GM12892 (cell line): ENCODE measurements around the gene GALNTL6.
"Not testable (repeated sequence)": the region's sequence is repeated elsewhere in the genome, so short reads cannot be mapped to it uniquely, and the experiment has no call there.

ENCODE experiments used
- DNase-seq: peaks from one replicate; pipeline ENCODE4 v3.0.0; 2011; ENCODE audit not compliant: insufficient read length
- FAIRE-seq: peaks from 2 replicates; lab custom pipeline; 2011; peaks lifted over from hg19 to GRCh38; lab: Jason Lieb, UNC
- POLR2A ChIP-seq: IDR thresholded peaks from 2 replicates; pipeline ENCODE4 v1.6.1; 2011; ENCODE audit warnings: low read depth, low read length, control low read depth
- POLR2AphosphoS5 ChIP-seq: IDR thresholded peaks from 2 replicates; pipeline ENCODE4 v1.6.1; 2011; ENCODE audit warnings: low read depth, low read length, control low read depth
- TAF1 ChIP-seq: IDR thresholded peaks from 2 replicates; pipeline ENCODE4 v1.6.1; 2011; ENCODE audit warnings: low read depth, mild to moderate bottlenecking, control low read depth, low read length, borderline replicate concordance

The GALNTL6 gene

DNA sequence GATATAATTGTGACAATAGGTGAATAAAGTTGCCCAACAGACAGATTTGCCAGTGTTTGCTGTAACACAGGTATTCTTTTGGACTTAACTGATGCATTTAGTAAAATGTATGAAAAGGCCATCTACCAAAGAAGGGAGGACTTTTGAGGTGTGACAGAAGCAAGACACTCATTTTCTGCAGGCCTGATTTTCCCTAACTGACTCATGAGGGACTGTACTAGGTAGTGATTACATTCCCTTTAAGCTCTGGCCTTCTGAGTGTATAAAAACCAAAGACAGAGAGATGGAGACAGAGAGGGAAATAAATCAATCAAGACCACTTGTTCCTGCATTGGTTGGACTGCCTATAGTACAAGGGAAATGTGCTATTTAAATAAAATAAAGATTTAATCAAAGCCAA, 1204.6 kb downstream of the GALNTL6 start:
- DNase-seq, result no peak
- FAIRE-seq, result no peak
- TF ChIP-seq POLR2AphosphoS5 (no peak), POLR2A (no peak), TAF1 (no peak)

DNA sequence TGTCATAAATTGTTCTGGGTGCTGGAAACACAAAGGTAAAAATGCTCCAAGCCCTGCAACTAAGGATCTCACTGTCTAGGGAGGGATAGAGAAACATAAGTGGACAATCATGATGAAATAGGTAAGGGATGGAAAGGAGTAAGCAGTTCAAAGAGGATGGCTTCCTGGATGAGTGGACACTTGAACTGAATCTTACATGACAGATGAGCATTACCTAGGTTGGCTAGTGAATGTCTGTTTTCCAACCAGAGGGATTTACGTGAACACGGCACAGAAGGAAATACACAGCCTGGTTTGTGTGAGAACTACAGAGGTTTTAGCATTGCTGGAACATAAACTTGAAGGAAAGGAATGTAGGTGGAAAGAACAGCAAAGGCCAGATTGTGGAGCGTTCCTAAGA, 1205.2 kb downstream of the GALNTL6 start:
- no peak for FAIRE-seq
- DNase-seq, result no peak
- TF ChIP-seq TAF1 (no peak), POLR2A (no peak), POLR2AphosphoS5 (no peak)

DNA sequence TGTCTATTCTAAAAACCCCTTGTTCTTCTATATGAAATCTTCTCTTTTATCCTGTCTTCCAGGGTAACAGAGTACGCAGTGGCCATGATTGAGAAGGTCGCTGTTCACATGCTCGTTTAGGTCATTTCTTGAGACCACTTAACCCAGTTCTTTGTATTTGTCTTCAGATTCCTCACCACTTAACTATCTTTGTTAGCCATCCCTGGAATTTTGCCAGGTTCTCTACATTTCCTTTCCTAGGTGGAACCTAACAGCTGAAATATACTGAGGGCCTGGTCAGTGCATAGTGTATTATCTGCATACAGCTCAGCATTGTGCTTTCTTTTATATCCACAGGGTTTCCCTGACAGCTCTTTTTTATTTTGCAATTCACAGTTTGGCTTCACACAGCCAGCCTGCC, 1206.5 kb downstream of the GALNTL6 start:
- no peak for DNase-seq
- TF ChIP-seq POLR2AphosphoS5 (no peak), POLR2A (no peak), TAF1 (no peak)
- FAIRE-seq, result no peak

DNA sequence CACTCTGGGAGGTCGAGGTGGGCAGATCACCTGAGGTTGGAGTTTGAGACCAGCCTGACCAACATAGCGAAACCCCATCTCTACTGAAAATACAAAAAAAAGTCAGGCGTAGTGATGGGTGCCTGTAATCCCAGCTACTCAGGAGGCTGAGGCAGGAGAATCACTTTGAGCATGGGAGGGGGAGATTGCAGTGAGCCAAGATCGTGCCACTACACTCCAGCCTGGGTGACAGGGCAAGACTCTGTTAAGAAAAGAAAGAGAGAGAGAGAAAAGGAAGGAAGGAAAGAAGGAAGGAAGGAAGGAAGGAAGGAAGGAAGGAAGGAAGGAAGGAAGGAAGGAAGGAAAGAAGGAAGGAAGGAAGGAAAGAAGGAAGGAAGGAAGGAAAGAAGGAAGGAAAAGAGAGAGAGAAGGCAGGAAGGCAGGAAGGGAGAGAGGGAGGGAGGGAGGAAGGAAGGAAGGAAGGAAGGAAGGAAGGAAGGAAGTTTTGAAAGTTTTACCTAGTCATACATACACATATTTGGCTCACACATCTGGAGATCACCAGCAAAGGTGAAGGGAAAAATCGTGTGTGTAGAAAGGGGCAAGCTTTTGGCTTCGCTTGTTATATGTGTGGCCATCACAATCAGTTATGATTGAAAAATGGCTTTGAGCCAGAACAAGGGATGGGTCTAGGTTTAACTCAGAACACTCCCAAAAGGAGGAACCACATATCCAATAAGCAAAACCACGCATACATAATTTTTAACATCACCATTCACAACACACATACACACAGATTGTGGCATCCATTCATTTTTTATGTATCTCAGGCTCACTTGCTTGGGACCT, 1208.8 kb downstream of the GALNTL6 start:
- not testable (repeated sequence) for DNase-seq, FAIRE-seq

DNA sequence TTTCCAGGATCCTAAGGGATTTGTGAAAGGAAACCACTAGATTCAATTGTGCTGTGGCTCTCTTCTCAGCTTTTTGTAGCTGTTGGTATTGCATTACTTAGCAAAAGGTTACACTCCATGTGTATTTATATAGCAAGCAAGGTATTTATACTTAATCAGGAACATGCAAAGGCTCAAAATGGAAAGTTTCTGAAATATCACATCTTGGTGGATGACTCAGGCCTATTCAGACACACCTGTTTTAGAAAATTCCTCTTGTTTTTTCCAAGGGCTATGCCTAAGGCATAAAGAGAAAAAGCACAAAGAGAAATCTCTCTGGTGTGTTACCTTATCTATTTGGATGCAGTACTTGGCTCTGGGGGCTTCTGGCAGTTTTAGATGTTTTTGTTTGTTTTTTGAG, 1211.0 kb downstream of the GALNTL6 start:
- FAIRE-seq (no peak), DNase-seq (no peak)
- TF ChIP-seq TAF1 (no peak), POLR2AphosphoS5 (no peak), POLR2A (no peak)

DNA sequence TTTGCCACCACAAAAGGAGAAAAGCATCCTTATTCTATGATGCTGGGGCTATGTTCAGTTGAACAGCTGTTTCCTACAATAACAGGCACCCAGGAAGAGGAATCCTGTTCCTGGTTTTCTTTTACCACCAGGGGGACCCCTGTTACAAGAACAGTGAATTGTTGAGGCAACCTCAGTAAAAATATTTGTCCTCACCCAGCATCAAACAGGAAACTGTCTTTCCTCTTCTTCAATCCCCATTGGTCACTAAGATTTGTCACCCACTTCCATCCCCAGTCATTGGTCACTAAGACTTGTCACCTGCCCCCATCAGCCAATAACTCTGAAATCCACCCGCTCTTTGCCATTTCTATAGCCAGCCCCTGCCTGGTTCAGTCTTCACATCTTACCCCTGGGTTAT, 1211.9 kb downstream of the GALNTL6 start:
- FAIRE-seq (peak; percentile 77), DNase-seq (no peak)
- TF ChIP-seq POLR2AphosphoS5, result no peak
- TF ChIP-seq POLR2A, result no peak
- TF ChIP-seq TAF1, result no peak

DNA sequence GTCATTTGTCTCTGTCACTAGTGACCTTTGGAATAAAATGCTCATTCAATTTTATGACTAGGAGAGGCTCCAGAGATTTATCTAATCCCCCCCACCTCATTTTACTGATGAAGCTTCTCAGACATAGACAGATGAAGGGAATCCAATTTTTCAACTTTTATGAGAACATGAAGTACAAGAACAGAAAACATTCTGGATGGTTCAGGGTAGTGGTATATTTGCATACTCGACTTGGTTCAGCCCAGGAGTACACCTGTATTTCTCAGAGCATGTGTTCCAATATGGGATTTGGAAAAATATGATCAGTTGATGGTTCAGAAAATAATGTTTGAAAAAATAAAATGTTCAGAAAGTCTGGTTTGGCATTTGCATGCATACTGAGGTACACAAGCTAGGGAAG, 1224.0 kb downstream of the GALNTL6 start:
- no peak for DNase-seq
- no peak for TF ChIP-seq POLR2A
- no peak for FAIRE-seq

DNA sequence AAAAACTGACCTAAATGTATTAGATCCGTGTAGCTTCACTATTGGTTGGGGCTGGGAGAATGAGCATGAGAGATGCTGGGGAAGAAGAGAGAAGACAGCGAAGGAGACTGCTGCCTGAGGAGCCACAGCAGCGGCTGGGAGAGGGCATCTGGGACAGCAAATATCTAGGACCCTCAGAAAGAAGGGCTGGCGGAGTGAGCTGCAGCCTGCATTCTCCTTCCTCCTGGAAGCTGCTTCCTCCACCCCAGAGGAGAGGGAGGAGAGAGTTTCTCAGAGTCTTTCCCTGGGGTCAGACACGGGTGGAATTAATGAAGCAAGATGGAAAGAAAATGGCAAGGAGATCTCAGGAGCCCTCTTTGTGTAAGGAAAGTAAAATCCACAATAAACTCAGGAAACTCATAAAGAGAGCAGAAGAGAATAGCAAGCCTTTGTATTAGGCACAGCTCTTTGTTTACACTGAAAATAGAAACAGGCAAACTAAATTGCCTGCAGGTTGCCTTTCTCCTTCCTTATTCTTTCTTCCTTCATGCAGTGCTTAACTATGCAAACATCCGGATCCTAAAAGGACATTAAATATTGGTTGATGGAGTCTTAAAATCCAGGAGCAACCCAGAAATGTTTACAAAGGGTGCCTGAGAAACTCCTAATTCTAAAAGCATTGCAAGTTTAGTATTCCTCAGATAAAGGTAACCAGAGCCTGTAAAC, 1225.1 kb downstream of the GALNTL6 start:
- DNase-seq, result no peak
- no peak for TF ChIP-seq POLR2AphosphoS5
- TF ChIP-seq TAF1, result no peak
- no peak for TF ChIP-seq POLR2A
- no peak for FAIRE-seq

DNA sequence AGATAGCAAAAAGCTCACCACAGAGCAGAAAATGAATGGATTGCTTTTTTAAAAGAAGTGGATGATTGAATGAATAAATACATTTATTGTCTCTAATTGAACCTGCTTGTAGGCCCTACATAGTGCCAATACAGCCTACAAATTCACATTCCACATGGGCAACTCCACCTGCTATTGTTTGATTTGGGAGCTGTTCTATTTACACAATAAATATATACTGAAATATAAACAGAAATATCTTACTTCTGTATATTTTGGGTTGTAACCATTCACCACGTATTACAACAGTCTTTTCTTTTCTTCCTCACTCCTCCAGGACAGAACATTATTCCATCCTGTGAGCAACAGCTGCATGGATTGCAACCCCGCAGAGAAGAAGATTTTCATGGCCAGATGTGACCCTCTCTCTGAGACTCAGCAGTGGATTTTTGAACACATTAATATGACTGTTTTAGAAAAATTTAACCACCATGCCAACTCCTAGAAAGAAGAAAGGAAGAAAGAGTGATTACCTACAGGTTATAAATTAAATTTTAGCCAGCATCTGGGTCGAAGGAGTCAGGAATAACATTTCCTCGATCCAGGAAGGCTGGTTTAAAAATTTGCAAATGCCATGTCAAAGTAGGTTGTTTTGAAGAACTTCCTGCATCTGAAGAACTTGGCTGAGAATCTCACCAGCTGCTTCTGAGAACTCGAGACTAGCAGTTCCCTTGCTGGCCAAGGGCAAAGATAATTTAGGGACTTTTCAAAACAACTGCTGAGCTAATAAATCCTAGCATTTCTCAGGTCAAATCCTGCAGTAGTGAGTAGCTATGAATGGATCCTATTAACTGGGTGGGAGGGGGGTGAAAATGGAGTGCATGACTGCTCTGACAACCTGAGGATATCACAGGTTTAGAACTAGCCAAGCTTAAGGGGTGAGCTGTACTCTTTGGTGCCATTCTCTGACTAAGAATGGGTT, 1226.7 kb downstream of the GALNTL6 start:
- no peak for DNase-seq
- FAIRE-seq, result no peak
- no peak for TF ChIP-seq POLR2A
- TF ChIP-seq TAF1, result no peak
- TF ChIP-seq POLR2AphosphoS5, result no peak

DNA sequence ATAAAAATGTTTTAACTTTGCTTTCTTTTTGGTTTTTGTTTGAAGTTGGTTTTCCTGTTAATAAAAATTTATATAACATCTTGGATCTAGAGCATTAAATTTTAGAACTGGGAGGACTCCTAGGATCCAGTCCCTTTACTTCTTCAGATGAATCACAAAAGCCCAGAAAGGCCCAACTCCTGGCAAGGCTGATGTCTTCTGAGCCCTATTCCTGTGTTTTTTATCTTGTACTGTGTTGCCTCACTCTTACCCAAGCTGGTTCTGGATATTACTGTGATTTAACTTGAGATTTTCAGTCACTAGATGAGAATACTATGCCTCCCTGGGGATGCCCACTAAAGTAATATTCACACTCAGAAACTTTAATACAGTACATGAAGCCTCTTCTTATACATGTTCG, 1228.3 kb downstream of the GALNTL6 start:
- DNase-seq, result no peak
- FAIRE-seq, result no peak
- TF ChIP-seq POLR2A (no peak), POLR2AphosphoS5 (no peak), TAF1 (no peak)

DNA sequence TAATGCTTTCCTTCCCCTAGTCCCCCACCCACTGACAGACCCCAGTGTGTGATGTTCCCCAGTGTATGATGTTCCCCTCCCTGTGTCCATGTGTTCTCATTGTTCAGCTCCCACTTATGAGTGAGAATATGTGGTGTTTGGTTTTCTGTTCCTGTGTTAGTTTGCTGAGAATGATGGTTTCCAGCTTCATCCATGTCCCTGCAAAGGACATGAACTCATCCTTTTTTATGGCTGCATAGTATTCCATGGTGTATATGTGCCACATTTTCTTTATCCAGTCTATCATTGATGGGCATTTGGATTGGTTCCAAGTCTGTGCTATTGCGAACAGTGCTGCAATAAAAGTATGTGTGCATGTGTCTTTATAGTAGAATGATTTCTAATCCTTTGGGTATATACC, 1228.9 kb downstream of the GALNTL6 start:
- FAIRE-seq, DNase-seq: not testable (repeated sequence)

DNA sequence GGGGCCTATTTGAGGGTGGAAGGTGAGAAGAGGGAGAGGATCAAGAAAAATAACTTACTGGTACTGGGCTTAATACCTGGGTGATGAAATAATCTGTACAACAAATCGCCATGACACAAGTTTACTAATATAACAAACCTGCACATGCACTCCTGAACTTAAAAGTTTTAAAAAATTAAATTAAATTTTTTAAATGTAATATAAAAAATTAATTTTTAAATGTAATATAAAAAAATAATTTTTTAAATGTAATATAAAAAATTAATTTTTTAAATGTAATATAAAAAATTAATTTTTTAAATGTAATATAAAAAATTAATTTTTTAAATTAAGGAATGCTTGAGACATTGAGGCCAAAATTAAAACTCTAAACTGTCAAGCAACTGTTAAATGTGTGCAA, 1231.1 kb downstream of the GALNTL6 start:
- TF ChIP-seq TAF1, result no peak
- no peak for TF ChIP-seq POLR2AphosphoS5
- FAIRE-seq, result no peak
- no peak for DNase-seq
